Middle frontal gyrus (tissue), 1 donor: ENCODE data around the gene SPEM3.

ENCODE experiments used
- DNase-seq: peaks from one replicate; pipeline ENCODE4 v3.0.0-alpha.2; 2015; ENCODE audit warnings: low spot score; ENCODE audit errors: extremely low spot score

The SPEM3 gene

GRCh38 chr17:7421186-7421585 is 7.5 kb upstream of the SPEM3 start:
- DNase-seq = no peak

- DNase-seq = no peak
Measured at GRCh38 chr17:7423679-7424078, 5.0 kb upstream of the SPEM3 start.

DNA sequence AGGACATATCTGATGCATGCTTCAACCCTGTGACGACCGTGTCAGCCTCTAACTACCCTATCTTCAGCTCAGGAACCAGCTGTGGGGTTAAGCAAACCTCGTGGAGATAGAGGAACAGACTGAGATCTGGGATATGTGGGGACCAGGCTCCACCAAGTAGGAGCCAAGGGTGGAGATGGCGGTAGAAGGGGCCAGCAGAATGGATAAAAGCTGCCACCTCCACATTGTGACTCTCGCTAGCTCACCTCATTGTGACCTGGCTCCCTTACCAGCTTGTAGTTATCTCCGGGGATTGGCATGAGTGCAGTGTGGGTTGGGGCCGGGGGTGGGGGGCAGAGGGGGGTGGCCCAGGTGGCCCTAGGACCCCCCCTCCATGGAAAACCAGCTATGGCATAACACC is 3.3 kb upstream of the SPEM3 start, which contains the start of gene SPEM2:
Gene SPEM2 (plus strand): TSS at position 301 of the 400 bp plus-strand sequence. CDS start 73 bp downstream, at position 374.
- DNase-seq = no peak

- DNase-seq = no peak
Measured at GRCh38 chr17:7425756-7426155, 2.9 kb upstream of the SPEM3 start.

DNA sequence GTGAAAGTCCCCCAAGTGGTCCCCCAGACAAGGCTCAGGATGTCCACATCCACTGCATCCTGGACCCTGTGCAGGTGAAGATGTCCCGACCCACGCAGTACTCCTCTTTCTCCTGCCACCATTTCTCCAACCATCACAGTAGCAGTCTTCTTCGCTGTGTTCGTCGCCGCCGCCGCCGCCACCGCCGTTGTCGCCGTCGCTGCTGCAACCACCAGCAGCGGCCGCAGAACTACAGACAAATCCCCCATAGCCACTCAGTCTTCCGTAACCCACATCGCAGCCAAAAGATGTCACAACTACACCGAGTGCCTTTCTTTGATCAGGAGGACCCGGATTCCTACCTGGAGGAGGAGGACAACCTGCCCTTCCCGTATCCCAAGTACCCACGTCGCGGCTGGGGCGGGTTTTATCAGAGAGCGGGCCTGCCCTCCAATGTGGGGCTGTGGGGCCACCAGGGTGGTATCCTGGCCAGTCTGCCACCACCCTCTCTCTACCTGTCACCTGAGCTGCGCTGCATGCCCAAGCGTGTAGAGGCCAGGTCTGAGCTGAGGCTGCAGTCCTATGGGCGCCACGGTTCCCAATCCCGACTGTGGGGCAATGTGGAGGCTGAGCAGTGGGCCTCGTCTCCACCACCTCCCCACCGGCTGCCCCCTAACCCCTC is 2.3 kb upstream of the SPEM3 start:
- DNase-seq = no peak

- DNase-seq = no peak
Measured at GRCh38 chr17:7426896-7427489, 1.7 kb upstream of the SPEM3 start.

GRCh38 chr17:7427549-7427948 is 1.1 kb upstream of the SPEM3 start:
- no peak for DNase-seq

- no peak for DNase-seq
Measured at GRCh38 chr17:7429722-7430121, 1.1 kb downstream of the SPEM3 start.

GRCh38 chr17:7431231-7431630 is 2.6 kb downstream of the SPEM3 start:
- no peak for DNase-seq

DNA sequence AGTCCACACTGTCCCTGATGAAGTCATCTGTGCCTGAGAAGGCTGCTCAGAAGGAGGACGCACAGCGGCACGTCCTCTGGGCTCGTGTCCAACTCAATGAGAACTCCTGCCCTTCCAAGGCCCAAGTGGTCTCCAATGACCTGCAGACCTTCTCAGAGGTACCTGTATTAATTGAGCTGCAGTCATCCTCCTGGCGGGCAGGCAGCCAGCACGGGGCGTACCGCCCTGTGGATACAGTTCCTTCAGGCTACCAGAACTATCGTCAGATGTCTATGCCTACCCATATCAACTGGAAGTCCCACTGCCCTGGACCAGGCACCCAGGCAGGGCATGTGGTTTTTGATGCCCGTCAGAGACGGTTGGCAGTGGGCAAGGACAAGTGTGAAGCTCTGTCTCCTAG is 3.6 kb downstream of the SPEM3 start:
- no peak for DNase-seq

GRCh38 chr17:7435676-7436555 is 7.3 kb downstream of the SPEM3 start:
- no peak for DNase-seq

DNA sequence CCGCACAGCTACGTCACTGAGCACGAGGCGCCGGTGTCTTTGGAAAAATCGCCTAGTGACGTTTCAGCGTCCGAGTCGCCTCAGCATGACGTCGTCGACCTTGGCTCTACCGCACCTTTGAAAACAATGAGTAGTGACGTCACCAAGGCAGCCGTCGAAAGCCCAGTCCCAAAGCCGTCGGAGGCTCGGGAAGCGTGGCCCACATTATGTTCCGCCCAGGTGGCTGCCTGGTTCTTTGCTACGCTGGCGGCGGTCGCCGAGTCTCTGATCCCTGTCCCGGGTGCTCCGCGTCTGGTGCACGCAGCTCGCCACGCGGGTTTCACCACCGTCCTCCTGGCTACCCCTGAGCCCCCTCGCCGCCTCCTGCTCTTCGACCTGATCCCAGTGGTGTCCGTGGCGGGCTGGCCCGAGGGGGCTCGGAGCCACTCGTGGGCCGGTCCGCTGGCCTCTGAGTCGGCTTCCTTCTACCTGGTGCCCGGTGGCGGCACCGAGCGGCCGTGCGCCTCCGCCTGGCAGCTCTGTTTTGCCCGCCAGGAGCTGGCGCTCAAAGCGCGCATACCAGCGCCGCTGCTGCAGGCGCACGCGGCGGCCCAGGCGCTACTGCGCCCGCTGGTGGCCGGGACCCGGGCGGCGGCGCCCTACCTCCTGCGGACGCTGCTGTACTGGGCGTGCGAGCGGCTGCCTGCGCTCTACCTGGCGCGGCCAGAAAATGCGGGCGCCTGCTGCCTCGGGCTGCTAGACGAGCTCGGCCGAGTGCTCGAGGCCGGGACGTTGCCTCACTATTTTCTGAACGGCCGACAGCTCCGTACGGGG is 8.1 kb downstream of the SPEM3 start:
- peak; percentile 36 for DNase-seq

GRCh38 chr17:7437369-7437863 is 8.8 kb downstream of the SPEM3 start:
- no peak for DNase-seq

- DNase-seq = no peak
Measured at GRCh38 chr17:7437950-7438614, 9.4 kb downstream of the SPEM3 start.

DNA sequence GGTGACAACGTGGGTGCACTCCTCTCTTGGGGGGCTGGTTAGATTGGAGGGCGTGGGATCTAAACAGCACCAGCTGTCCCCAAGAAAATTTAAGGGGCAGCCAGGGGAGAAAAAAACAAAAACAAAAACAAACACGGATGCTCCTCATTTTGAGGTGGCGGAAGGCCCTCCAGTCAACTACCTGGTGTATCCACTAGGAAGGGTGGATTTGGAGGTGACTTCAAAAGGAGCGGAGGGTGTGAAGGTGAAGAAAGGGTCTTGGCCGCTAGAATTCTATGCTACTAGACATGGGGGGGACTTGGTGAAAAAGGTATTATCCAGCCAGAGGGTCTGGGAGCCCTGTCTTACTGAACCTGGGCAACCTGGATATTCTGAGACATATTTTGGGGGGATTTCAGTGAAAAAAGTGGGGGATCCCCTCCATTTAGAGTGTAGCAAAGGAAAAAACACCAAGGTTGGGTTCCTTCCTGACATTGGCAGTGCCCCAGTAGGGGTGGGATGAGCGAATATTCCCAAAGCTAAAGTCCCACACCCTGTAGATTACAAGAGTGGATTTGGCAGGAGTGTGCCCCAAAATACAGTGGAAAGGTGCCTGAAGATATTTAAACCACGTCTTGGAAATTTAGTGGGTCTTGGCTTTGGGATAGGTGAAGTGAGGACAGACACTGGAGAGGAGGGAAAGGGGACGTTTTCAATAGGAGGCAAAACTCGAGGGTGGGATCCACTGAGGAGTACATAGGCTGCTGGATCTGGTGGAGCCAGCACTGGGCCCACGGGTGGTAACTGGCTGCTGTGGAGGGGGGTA is 10.2 kb downstream of the SPEM3 start:
- DNase-seq = no peak

DNA sequence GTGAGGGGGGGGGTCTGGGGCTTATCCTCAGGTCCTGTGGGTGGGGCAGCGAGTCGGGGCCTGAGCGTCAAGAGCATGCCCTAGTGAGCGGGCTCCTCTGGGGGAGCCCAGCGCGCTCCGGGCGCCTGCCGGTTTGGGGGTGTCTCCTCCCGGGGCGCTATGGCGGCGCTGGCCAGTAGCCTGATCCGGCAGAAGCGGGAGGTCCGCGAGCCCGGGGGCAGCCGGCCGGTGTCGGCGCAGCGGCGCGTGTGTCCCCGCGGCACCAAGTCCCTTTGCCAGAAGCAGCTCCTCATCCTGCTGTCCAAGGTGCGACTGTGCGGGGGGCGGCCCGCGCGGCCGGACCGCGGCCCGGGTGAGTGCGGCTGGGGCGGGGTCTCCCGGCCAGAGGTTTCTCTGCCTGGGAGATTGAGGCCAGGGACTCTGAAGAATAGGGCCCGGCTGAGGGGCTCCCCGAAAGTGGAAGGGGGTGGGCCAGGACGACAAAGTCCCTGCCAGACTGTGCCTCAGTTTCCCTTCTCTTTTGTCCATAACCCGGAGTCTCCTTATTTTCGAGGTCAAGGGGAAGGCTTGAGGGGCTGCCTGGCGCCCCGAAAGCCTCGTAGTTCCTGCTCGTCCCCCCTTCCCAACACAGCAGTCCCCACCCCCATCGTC is 10.9 kb downstream of the SPEM3 start, which contains the start of gene FGF11:
Gene FGF11 (plus strand): TSS at position 51 of the 651 bp plus-strand sequence. CDS start 109 bp downstream, at position 160.
- no peak for DNase-seq

- no peak for DNase-seq
Measured at GRCh38 chr17:7440113-7440833, 11.6 kb downstream of the SPEM3 start.

DNA sequence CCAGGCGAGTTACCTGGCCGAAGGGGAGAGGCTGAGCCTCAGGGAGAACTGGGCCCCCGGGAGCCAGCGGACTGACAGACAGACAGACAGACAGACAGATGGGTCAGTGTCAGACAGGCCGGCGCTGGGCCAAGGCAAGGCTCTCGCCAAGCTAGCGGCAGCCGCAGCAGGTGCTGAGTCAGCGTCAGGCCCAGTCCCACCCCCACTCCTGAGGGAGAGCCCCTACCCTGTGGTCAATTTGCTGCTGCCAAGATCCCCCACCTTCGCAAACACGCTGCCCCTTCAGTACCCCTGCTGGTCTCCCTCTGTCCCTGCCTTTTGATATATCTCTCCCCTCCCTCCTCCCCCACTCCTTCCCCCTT is 12.2 kb downstream of the SPEM3 start:
- DNase-seq = no peak

- DNase-seq = no peak
Measured at GRCh38 chr17:7441266-7441665, 12.6 kb downstream of the SPEM3 start.
